GDM1 (cell line): ENCODE data around the gene ANTXR1.

Experiments
- DNase-seq: peaks from one replicate; lab custom pipeline; 2025; lab: John Stamatoyannopoulos, UW

ANTXR1 gene

GRCh38 chr2:69013142-69013839 lies at the start of gene ANTXR1:
TSS of gene ANTXR1 (plus strand) at chr2:69013179. CDS start at chr2:69013500, 321 bp downstream.
- no peak for DNase-seq

- DNase-seq = no peak
Observed at GRCh38 chr2:68964282-68964681, 48.7 kb upstream of the ANTXR1 start.

GRCh38 chr2:68968221-68968620 lies 44.8 kb upstream of the ANTXR1 start:
- DNase-seq = no peak

GRCh38 chr2:68969736-68970490 lies 43.1 kb upstream of the ANTXR1 start:
- DNase-seq = no peak

- no peak for DNase-seq
Observed at GRCh38 chr2:68970566-68971265, 42.3 kb upstream of the ANTXR1 start.

DNA sequence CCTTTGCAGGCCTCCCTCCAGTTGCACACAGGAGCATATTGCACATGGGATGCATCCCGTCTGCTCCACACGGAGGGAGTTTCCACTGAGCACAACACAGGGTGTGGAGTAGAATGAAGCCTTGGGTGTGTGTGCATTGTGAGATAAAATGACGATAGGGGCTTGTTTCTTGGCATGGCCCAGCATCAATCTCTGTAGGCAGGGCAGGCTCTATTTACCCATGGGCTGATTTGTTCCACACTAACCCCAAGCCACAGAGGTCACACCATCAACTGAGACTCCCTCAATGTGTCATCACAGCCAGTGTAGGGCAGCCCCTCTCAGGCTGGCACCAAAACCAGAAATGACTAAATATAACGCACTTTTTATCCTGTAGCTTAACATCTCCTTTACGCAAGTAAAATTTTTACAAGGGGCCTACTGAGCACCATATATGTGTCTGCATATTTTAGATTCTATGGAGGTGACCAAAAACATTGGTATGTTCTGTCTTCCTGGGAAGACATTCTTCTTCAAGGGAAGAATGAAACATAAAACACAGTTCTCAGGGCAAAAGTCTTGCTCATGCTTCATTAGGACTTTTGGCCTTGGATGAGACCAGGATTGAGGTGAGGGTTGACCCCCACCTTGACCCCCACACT lies 41.3 kb upstream of the ANTXR1 start:
- DNase-seq = no peak

DNA sequence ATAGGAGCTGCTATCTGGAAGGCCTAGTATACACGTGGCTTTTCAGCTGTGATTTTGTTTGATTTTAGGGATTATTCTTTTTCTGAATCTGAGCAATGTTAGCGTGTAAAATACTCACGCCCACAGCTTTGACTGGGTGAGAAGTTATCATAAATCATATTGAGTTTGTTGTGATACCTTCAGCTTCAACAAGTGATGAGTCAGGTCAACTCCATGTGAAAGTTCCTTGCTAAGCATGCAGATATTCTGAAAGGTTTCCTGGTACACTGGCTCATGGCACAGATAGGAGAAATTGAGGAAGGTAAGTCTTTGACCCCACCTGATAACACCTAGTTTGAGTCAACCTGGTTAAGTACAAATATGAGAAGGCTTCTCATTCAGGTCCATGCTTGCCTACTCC lies 38.7 kb upstream of the ANTXR1 start, which contains the start of gene GKN1:
TSS of gene GKN1 (plus strand) at position 386 of the 400 bp plus-strand sequence. CDS start 42 bp downstream, outside the sequence.
- no peak for DNase-seq

DNA sequence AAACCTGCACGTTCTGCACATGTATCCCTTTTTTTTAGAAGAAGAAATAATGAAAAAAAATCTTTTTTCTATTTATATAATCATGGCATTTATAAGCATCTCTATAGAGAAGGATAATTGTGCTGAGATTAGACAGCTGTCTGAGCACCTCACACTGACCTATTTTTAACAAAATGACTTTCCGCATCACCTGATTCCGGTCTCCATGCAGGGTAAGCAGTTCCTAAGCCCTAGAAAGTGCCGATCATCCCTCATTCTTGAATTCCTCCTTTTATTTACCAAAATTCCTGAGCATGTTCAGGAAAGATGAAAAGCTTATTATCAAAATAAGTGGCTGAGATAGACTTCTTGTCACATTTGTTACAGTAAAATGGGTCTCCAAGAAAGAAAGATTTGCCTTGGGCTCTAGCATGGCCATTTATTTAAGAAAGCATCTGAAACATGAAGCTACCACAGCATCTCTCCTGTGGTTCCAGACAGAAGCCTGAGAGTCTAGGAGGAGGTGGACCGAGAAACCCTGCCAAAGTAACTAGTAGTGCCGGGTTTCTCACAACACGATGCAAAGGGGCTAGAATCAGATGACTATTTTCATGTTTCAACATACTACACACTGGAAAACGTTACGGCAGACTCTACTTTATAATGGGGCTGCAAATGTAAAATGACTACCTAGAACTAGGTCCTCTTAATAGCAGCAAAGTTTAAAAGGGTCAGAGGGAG lies 37.9 kb upstream of the ANTXR1 start:
- DNase-seq = no peak

DNA sequence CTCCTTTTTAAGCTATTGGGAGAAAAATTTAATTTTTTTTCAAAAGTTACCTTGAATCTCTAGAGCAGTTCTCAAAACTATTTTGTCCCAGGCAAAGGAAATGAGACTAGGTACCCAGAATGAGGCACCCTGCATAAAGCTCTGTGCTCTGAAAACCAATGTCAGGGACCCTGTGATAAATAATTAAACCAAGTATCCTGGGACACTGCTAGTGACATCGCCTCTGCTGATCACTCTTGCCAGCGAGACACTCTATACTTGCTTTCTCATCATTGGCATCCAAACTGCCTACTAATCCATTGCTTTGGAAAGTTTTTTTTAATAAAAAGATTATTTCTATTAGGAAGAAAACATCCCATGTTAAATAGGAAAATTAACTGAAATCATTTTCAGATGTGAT lies 37.1 kb upstream of the ANTXR1 start:
- no peak for DNase-seq

GRCh38 chr2:68977453-68977852 lies 35.5 kb upstream of the ANTXR1 start:
- no peak for DNase-seq

GRCh38 chr2:68978098-68978497 lies 34.9 kb upstream of the ANTXR1 start:
- no peak for DNase-seq

DNA sequence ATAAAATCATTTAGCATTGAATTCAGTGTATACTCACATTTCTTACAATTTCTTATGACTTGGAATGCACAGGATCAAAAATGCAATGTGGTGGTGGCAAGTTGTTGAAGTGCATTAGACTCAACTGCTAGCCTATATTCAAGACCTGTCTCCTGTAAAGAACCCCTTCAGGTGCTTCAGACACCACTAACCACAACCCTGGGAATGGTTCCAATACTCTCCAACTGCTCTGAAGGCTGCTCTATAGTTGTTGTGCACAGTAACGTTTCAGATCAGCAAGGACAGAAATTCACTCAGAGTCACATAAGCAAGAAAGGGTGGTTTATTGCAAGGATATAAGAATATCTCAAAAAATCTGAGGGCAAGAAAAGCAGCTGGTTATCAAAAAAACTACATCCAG lies 32.0 kb upstream of the ANTXR1 start:
- DNase-seq = no peak

DNA sequence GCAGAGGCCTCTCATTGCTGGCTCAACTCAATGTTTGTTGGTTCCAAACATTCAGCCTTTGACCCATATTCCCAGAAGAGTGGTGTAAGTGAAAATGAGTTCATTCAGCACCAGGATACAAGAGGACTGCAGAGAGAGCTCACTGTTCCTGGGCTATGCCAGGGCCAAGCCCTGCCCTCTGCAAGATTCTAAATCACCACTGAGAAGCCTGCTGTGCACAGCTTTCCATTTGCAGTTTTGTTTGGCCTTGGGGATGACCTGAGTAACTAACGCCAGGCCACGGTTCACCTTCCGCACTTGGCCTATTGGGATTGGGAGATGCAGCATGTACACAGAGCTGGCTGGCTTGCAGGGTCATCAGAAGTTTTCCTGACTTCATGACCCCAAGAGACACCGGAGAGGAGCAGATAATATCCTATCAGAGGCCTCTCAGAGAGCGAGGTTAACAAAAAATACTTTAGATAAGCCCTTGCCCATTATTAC lies 25.9 kb upstream of the ANTXR1 start:
- no peak for DNase-seq

GRCh38 chr2:68989035-68989434 lies 23.9 kb upstream of the ANTXR1 start:
- DNase-seq = no peak

DNA sequence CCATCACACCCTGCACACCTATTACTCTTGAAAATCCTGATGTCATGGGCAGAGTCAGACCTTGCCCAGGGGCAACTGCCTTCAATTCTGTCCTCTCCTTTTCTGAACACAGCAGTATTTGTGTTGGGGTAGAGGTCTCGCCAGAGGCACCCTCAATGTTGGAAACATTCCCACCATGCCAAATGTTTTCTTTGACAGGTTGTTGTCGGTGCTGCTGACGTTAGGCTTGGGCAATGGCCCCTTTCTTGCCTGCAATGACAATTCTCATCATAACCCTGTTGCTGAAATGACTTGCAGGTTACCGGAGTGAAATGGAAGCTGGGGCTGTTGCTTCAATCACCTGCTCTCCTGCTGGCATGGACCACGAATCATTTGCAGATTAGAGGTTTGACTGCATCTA lies 20.6 kb upstream of the ANTXR1 start:
- DNase-seq = no peak

GRCh38 chr2:68992933-68993332 lies 20.0 kb upstream of the ANTXR1 start:
- DNase-seq = no peak

DNA sequence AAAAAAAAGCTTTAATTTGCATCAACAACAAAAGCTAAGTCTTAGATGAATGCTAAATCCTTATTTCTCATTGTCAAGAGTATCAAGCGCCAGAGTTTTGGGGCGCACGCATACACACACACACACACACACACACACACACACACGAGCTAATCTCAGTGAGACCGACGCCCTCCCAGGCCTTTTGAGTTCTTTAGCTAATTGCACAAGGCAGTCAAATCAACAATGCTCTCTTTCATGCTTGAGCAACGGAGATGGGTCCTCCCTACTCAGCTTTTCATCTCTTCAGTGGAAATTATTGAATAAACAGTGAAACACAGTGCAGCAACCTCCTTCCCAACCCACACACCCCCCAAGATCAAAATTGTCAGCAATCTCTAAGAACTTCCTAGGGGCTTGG lies 19.3 kb upstream of the ANTXR1 start:
- no peak for DNase-seq

GRCh38 chr2:68994864-68995263 lies 18.1 kb upstream of the ANTXR1 start:
- DNase-seq = no peak

GRCh38 chr2:68995916-68996315 lies 17.1 kb upstream of the ANTXR1 start:
- no peak for DNase-seq

- no peak for DNase-seq
Observed at GRCh38 chr2:68997401-68997800, 15.6 kb upstream of the ANTXR1 start.

DNA sequence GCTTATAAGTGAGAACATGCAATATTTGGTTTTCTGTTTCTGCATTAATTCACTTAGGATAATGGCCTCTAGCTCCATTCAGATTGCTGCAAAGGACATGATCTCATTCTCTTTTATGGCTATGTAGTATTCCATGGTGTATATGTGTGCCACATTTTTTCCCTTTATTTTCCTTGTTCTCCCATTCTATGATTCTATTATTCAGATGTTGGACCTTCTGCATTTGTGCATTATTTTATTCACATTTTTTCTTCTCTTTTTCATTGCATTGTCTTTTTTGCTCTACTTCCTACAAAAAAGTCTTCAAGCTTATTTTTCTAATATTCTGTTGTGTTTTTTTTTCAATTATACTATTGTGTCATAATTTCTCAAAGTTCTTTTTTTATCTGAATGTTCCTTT lies 11.1 kb upstream of the ANTXR1 start:
- no peak for DNase-seq

GRCh38 chr2:69003731-69004130 lies 9.2 kb upstream of the ANTXR1 start:
- no peak for DNase-seq
